Fibroblast of lung (primary cell): ENCODE results near the gene MYRIP.

Source experiments
- CTCF ChIP-seq, 2 donors: IDR thresholded peaks in 1 of 2; conservative IDR thresholded peaks in 1 of 2; 1 replicate in 1 of 2; 2 replicates in 1 of 2; pipeline ENCODE4 v1.5.1; 2011 to 2012; ENCODE audit warnings: low read length in 2 of 2, control low read depth in 1 of 2, inconsistent platforms in 1 of 2, low read depth in 1 of 2, mild to moderate bottlenecking in 1 of 2
- EZH2 ChIP-seq: IDR thresholded peaks from 2 replicates; pipeline ENCODE4 v1.5.1; 2012; ENCODE audit warnings: low read length, control low read depth, mild to moderate bottlenecking; ENCODE audit errors: missing control alignments

GRCh38 chr3:40294434-40294833 is 485.0 kb downstream of the MYRIP start:
- no peak for TF ChIP-seq CTCF (conservative IDR thresholded peaks at IDR 0.05 in 1 of 2, IDR thresholded peaks at IDR 0.05 in 1 of 2; ENCODE audit: low read depth in 1 of 2, low read length in 2 of 2)
- TF ChIP-seq EZH2 = no peak
